AG20443 (cell line): ENCODE results near the gene AFAP1L1.

ENCODE experiments used
- DNase-seq: peaks from one replicate; pipeline ENCODE4 v3.0.0; 2012; ENCODE audit warnings: low spot score, mixed read lengths

Gene AFAP1L1

DNA sequence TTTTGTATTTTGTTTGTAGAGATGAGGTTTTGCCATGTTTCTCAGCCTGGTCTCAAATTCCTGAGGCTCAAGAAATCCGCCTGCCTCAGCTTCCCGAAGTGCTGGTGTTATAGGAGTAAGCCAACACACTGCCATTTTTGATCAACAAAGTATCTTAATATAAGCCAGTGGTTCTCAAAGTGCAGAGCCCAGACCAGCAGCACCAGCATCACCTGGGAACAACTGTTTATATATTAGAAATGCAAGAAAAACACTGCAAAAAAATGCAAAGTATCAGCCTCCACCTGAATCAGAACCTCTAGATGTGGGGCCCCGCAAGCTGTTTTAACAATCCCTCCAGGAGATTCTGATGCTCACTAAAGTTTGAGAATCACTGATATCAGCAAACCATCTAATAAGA lies 101.3 kb downstream of the AFAP1L1 start:
- DNase-seq: no peak

DNA sequence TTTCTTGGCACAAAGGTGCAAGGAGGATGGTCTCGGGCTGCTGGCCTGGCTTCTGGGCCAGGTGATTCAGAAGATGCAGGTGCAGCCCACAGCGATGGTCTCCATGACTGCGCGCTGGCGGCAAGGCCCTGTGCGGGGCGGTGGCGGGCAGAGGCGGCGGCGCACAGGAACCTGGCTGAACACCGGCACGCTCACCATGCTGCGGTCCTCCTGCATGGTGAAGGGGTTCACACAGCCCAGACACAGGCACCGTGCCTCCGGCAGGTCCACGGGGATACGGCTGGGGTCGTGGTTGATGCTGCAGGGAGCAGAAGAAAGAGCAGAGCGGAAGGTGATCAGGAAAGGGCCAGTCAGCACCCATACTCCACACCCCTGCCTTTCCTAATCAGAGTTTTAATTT lies 102.6 kb downstream of the AFAP1L1 start:
- DNase-seq: no peak

DNA sequence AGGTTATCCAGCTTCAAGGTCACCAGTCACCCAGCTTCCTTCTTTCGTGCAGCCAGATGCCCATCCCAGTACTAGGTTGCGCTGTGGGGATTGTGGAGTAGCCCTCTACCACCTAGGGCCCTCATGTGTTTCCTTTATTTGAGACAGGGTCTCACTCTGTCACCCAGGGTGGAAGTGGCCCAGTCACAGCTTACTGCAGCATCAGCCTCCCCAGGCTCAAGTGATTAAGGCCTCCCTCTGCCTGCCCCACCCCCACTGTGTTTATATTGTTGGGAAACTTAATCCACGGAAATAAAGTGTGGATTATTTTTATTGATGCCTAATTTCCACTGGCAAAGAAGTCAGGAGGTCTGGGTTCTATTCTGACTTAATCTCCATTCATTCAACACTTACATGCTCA lies 103.1 kb downstream of the AFAP1L1 start:
- DNase-seq: no peak

- DNase-seq: no peak
These were observed 103.8 kb downstream of the AFAP1L1 start for GRCh38 chr5:149375434-149375833.

DNA sequence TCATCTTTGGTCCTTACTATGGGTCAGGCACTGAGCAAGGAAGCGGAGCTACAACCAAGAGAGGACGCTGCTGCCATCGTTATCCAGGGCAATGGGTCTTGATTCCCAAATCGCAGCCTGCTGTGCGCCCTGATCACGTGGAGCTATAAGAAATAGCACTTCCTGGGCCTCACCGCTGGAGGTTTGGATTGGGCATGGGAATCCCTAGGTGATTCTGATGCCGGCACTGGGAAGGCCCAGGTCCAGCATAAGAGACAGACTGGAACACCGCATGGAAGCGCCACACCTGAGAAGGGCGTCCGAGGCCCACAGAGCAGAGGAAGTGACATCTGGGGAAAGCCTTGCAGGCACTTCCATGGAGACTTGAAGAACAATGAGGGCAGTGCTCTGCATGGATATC lies 104.4 kb downstream of the AFAP1L1 start:
- no peak for DNase-seq

DNA sequence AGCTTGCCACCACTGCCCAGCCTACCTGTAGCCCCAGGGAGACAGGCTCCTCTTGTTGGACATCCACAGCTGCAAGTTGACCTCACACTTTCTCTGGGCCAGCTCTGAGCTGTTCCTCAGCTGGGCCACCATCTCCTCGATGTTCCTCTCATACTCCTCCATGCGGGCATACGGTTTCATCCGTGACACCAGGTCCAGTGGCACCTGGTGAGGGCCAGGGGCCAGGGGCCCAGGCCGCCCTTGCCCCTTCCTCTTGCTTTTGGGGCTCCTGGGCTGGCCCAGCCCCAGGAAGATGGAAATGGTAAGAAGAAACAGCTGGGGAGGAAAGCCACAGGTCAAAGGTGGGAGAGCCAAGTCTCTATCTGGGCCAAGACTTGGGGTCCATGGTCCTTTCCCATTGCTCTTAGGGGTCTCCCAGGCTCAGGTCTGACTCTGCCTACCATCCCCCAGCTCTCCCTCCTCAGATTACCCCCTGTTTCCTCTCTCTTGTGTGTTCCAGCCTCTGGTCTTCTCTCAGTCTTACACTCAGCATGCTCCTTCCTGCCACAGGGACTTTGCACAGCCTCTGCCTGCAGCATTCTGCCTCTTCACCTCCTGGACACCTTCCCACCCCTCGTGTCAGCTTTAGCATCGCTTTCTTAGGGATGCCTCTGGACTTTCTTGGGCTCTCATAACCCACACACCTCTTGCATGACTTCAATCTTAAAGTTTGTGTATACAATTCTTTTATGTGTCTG lies 105.2 kb downstream of the AFAP1L1 start:
- DNase-seq: no peak

DNA sequence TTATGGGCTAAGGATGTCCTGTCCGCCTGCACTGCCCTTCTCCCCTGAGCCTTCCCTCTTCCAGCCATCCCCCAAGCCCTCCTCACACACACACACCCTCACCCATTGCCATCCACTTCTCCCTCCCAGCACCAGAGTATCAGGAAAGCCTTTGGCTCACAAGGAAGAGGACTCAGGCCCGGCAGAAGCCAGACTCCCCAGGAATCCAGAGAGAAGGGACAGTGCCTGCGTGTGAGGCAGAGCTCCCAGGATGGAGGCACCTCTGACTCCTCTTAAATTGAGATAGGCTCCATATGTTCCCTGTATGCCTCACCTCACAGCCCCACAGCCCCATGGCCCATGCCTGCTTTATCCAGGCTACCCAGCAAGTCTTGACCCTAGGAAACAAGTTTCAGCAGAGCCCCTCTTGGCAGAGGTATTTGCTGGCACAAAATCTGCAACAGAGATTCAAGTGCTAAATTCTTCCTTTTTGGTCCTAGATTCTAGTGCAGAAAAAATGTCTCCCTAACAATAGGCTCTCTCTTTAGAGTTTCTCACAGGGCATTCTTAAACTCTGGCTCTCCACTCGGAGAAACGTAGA lies 106.7 kb downstream of the AFAP1L1 start:
- DNase-seq: no peak

DNA sequence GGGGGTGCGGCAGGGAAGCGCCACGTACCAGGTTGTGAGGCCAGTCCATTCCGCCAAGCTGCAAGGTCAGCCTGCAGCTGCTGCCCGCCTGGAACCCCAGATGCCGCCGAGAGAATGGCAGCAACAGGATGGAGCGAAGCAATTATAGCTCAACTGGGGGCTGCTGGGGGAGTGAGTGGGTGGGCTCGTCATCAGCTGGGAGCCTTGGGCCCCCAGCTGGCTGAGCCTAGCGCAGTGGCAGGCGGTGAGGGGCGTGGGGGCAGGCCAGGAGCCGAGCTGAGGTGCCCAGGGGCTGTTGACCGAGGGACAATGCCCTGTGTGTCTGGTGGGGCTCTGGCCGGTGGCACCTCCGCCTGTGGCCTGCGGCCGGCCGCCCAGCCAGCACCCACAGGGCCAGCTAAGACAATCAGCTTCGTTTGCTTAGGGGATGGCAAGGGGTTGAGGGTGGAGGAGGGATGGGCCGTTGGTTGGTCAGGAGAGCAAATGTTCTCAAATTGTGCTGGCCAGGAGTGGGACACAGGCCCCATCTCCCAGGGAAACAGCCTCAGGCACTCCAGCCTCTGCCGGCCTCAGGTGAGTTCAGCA lies 107.6 kb downstream of the AFAP1L1 start, which contains the start of gene IL17B:
IL17B (minus strand) TSS at position 116 of the 585 bp plus-strand sequence; CDS start at position 49, 67 bp downstream.
- DNase-seq: no peak

- no peak for DNase-seq
These were observed 108.2 kb downstream of the AFAP1L1 start for GRCh38 chr5:149379818-149380374.

- DNase-seq: no peak
These were observed 108.9 kb downstream of the AFAP1L1 start for GRCh38 chr5:149380466-149381121.

DNA sequence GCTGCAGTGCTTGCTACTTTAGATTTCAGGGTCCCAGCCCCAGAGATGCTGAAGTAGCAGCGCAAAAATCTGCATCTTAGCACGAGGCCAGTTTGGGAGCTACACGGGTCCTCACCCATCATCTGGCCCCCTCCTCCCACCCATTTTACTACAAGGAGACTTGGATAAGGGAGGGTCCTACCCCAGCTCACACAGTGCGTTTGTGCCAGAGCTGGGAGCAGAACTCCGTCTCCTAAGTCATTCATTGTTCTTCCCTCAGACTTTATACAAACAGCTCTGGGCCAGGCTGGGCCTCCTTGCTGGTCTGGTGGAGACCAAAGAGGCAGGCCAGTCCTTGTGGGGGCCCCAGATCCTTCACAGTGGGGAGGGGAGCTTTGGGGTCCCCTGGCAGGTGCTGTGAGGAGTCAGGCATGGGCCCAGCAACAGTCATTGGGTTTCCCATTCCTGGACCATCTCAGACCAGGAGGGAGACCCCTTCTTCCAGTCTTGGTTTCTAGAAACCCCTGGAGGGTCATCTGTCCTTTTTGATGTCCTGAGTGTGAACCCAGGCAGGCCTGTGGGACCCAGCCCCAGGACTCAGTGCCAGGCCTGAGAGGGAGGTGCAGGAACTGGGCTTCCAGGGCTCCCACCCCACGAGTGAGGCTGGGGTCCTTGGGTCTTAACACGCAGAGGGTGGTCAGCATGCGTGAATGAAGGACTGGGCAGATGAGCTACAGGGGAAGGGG lies 109.8 kb downstream of the AFAP1L1 start:
- no peak for DNase-seq

DNA sequence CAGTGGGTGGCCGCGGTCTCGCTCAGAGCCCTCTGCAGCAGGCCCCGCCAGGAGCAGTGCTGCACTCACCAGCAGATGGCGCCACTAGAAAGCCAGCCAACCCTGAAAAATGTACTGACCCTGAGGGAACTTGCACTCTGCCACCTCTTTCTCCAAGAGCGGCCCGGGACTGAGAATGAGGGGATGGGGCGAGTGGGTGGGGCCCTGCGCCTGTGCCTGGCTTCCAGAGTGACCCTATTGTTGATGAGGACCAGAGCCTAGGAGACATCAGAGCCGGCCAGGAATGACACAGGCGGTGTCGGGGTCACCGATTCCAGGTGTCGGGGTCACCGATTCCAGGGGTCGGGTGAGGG lies 110.3 kb downstream of the AFAP1L1 start:
- DNase-seq: peak; percentile 89

DNA sequence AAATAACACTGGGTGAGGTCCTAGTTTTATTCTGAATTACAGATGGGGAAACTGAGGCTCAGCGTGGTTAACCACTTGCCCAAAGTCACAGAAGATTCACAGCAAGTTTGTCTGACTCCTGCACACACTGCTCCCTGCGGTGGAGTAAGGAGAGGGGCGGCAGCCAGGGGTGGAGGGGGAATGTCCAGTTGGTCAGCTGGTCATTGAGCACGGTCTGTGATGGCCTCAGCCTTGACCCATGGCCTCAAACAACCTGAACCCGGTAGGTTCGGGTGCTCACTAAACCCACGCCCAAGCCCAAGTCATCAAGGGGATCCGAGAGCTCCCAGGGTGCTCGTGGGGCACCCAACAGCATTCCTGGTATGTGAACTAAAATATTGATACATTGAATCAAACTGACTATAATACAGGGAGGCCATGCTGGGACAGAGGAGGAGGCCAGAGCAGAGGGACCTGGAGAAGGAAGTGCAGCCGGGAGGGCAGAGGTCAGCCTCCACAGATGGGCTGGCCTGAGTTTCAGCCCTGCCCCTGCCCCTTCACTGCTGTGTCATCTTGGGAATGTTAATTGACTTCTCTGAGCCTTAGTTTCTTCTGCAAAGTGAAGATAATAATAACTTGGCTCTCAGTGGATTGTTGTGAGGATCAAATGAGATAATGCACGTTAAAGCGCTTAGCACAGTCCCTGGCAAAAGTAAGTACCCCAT lies 111.0 kb downstream of the AFAP1L1 start:
- DNase-seq: no peak

GRCh38 chr5:149383399-149383798 lies 111.7 kb downstream of the AFAP1L1 start:
- DNase-seq: no peak

DNA sequence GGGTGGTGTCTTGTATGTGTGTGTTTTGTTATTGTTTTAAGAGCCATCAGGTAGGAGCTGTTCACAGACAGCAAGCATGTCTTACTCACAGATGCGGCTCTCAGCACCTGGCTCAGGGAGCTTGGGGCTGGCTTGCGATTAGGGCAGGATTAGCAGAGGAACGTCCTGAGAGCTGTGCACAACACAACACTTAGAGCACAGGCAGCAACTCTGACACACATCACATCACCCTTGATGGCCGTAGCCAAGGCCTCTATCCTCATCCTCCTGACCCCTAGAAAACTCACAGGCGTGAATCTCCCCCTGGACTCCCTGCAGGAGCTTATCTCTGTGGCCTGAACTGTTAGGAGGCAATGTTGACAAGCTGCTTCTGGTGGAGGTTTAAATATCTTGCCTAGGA lies 114.5 kb downstream of the AFAP1L1 start:
- no peak for DNase-seq

DNA sequence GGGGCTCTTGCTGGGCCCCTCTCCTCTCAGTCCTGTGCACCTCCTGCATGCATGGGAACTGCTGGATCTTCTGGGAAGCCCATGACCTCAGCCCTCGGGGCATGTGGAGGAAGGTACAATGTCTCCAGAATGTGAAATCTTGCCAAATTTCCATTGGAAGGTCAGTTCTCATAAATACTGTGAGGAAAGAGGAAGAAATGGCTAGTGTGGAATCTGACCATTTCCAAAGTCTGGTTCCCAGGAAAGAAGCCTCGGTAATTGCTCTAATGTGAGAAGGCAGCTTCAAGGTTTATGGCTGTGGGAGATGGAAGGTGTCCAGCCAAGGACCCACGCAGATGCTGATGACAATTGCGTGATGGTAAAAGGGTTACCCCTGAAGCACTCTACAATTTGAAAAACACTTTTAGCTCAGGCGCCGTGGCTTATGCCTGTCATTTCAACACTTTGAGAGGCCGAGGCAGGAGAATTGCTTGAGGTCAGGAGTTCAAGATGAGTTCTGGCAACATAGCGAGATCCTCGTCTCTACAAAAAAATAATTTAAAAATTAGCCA lies 115.5 kb downstream of the AFAP1L1 start:
- DNase-seq: peak; percentile 69

DNA sequence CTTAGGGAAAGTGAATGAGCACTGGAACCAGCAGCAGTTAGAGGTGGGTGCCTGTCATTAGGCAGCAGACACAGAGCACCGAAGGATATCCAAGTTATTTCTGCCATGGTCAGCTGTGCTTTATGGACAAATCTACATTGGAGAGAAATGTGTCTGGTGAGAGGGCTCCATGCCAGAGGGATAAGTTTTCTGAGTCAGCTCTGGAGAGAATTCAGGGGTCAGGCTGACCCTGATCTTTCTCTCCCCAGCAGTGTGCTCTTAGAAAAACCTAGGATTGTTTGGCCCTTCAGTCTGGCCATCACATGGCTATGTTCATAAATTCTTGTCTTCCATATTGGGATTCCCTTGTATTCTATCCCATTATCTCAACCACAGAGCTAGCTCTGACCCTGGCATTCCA lies 116.3 kb downstream of the AFAP1L1 start:
- DNase-seq: no peak

DNA sequence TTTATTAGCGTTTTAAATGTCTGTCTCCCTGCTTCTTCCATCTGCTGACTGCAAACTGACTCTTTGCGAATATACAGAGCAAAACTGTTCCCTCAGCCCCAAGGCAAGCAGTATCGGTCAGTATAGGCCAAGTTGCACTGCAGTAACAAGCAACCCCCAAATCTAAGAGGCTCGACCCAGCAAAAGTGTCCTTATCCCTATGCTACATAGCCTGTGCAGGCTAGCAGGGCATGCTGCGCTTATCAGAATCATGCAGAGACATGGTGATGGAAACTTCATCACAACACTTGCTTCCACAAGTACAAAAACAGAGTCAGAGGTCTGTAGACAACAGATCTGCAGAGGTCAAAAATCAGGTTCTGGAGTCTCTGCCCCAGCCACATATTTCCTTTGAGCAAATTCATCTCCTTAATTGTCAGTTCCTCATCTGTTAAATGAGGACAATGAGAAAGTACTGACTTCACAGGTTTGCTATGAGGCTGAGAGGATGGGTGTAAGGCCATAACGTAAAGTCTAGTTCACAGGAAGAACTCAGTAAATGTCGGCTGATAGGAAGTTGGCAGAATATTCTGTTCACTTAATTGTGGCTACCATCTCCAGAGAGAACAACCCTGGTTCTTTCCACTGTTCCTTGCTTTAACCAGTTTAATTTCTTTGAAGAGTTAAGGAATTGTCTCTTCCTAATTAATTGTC lies 117.0 kb downstream of the AFAP1L1 start:
- DNase-seq: no peak

- DNase-seq: no peak
These were observed 118.2 kb downstream of the AFAP1L1 start for GRCh38 chr5:149389552-149390495.
